ENCODE results near the gene C22orf15. TPM values are rescaled to one million over a fixed set of nuclear protein-coding genes. Genes with fewer than 3 reads are reported as not detected.

The C22orf15 gene
- total RNA-seq, 2 experiments from 2014 or later, result 0.78 to 0.84 TPM

DNA sequence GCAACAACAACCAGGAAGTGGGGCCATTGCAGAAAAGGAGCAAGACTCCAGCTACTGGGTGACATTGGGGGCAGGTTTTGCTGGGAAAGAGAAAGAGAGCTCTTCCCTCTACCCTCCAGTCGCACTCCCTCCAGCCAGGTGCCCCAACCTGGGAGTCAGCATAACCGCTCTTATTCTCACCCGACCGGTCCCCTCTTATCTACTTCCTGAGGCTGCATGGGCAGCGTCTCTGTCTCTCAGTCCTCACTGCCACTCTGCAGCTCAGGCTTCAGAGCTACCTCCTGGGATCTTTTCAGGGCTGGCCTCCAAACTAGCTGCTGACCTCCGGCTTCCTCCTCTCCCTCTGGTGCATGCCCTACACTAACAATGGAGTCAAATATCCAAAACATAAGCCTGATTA, 17.0 kb upstream of the C22orf15 start:
- ChIA-PET POLR2A (interaction anchor here (0.7 kb wide), 1 partner anchor 104 kb away, joined by 9 read pairs; no protein-coding TSS in a partner anchor), CTCF (interaction anchor here (0.7 kb wide), 1 partner anchor 31 kb away, joined by 4 read pairs; no protein-coding TSS in a partner anchor)

DNA sequence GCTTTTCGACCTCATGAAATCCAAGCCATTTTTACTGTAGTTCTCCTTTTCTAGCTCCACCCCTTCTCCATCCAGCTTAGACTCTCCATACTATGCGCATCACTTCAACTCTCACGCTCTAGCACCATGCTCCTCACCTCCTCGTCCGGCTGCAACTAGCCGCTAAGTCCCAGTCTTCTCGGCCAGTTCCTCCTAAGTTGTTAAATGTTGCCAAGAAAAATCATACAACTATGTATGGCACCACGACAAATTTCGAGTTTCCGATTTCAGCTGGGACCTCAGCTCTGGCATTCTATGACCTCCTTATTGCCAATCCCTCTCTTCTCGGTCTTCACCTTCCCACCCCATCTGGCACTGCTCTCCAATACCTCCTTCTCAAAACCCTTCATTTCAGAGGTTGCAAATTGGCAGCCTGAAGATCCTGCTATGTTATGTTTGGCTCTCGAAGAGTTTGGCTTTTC, 12.9 kb upstream of the C22orf15 start:
- ChIA-PET POLR2A (interaction anchor here (0.7 to 1.6 kb wide), 4 partner anchors 13 to 61 kb away, joined by 3 to 6 read pairs (median 4); partner anchors contain the start of genes C22orf15 and CHCHD10), CTCF (interaction anchor here (0.7 to 1.6 kb wide), 3 partner anchors 37 to 1271 kb away, joined by 3 read pairs; no protein-coding TSS in a partner anchor)

- ChIA-PET POLR2A (interaction anchor here (0.6 to 1.7 kb wide), 7 partner anchors 9 to 144 kb away, joined by 3 to 7 read pairs (median 5); partner anchors contain the start of genes C22orf15, CHCHD10 and MIF), CTCF (interaction anchor here (1.3 to 1.6 kb wide), 3 partner anchors 38 to 99 kb away, joined by 3 to 4 read pairs (median 3); no protein-coding TSS in a partner anchor)
These were observed 12.4 kb upstream of the C22orf15 start for GRCh38 chr22:23750367-23750713.

DNA sequence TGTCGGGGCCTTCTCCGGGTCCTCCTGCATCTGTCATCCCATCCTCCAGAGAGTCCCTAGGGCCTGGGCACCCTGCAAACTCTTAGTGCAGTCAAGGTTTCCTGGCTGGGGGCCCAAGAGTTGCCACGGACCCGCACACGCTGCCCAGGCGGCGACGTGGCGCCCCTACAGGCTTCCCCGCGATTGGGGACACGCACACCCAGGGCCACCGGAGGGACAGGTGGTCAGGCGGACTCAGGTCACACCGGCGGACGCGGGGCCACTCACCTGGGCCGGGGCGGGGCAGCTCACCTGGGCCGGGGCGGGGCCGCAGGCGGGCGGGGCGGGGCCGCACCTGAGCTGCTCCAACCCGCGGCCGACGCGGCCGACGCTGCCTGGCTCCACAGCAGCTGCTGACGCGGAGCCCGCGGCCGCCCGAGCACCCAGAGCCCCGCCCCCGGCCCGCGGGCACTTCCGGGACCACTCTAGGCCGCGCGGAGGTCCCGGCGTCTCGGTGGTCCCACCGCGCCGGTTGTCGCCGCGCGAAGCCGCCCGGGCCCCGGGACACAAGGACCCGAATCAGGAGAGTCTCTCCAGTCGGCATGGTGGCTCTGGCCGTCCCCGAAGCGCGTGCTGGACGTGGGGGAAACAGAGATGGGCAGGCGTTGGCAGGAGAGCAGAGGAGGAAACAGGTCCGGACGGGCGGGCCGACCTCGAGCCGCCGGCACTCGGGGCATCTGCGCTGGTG, 11.9 kb upstream of the C22orf15 start, which contains the start of gene ZNF70:
TSS of gene ZNF70 (minus strand) at position 399 of the 727 bp plus-strand sequence. CDS start 5,972 bp downstream, outside the sequence.
- CTCF ChIA-PET, result interaction anchor here (0.6 to 1.6 kb wide), 3 partner anchors 38 to 102 kb away, joined by 3 to 4 read pairs (median 4); no protein-coding TSS in a partner anchor
- POLR2A ChIA-PET, result interaction anchor here (0.6 to 1.7 kb wide), 6 partner anchors 9 to 143 kb away, joined by 3 to 7 read pairs (median 4); partner anchors contain the start of genes C22orf15 and MIF

GRCh38 chr22:23751441-23751996, 11.3 kb upstream of the C22orf15 start:
- ChIA-PET POLR2A (interaction anchor here (0.7 to 1.7 kb wide), 4 partner anchors 11 to 142 kb away, joined by 4 to 7 read pairs (median 6); partner anchors contain the start of gene MIF), CTCF (interaction anchor here (0.6 to 1.5 kb wide), 2 partner anchors 98 to 102 kb away, joined by 4 read pairs; no protein-coding TSS in a partner anchor)

DNA sequence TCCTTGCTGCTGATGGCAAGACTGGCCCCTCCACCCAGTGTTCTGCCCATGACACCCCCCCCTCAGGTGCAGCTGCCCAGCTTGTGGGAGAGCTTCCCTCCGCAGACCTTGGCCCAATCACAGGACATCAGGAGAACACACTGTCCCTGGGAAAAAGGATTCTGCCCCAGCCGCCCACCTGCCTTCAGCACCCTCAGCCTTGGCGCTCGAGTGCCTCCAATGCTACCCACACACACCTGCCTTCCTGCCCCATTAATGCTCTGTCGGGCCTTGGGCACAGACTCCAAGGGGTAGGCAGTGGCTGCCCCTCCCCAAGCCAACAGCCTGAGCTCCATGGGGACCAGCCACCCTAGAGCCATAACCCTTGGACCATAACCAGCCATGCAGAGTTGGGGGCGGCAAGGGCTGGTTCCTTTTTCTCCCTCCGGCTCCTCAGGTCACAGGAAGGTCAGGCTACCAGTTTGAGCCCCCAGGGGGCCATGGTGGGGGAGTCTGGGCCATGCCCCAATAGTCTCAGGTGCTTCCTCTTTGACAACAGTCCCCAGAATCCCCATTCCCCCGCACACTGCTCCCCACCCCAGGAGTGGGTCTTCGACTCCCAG, 10.6 kb upstream of the C22orf15 start:
- CTCF ChIA-PET, result interaction anchor here (1.5 kb wide), 1 partner anchor 97 kb away, joined by 4 read pairs; no protein-coding TSS in a partner anchor
- POLR2A ChIA-PET, result interaction anchor here (0.7 to 1.7 kb wide), 2 partner anchors 12 to 142 kb away, joined by 4 to 6 read pairs; partner anchors contain the start of gene MIF

DNA sequence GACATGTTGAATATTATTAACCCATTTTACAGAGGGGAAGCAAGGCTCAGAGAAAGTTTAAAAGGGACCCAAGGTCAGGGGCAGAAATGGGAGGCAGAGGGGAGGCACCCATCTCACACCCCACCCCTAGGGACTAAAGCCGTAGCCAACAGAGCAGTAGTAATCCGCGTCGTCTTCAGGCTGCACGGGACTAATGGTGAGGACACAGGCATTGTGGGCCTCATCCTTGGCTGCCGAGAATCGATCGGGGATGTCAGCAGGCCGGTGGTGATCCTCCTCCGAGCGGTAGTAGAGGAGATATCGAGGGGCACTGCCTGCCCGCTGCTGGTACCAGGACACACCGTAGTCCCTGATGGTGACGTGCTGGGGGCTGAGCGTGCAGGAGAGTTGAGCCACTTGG, 10.0 kb upstream of the C22orf15 start:
- ChIA-PET POLR2A (no interaction called here), CTCF (no interaction called here)

- POLR2A ChIA-PET, result no interaction called here
These were observed 9.4 kb upstream of the C22orf15 start for GRCh38 chr22:23753385-23753784.

DNA sequence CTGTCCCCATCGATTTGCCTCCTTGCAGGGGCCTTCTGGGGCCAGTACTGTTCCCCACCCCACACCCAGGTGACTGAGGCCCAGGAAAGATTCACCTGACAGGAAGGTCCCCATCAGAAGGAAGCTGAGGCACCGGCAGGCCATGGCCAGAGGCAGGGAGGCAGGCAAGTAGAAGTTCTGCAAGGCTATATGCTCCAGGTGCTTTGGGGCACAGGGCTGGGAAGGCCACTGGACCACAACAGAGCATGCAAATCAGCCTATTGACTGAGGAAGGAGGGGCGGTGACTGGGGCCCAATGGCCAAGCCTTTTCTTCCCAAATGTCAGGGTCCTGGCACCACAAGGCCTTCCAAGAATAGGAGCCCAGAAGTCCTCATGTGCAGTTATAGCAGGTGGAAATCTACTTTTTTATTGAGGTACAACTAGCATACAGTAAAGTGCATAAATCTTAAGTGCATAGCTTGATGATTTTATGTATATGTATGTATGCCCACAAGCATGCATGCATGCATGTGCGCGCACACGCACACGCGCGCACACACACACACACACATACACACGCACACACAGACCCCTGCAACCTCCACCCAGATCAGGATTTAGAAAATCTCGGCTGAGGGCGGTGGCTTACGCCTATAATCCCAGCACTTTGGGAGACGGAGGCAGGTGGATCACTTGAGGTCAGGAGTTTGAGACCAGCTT, 8.4 kb upstream of the C22orf15 start, which contains the start of gene VPREB3:
TSS of gene VPREB3 (minus strand) at position 206 of the 700 bp plus-strand sequence. CDS start at position 144, 62 bp downstream.
- ChIA-PET CTCF (no interaction called here), POLR2A (no interaction called here)

More at GRCh38 chr22:23753385-23753784, 9.4 kb upstream of the C22orf15 start:
- CTCF ChIA-PET, result no interaction called here

- POLR2A ChIA-PET, result no interaction called here
- CTCF ChIA-PET, result interaction anchor here (1.0 kb wide), 1 partner anchor 94 kb away, joined by 5 read pairs; no protein-coding TSS in a partner anchor
These were observed 7.7 kb upstream of the C22orf15 start for GRCh38 chr22:23754980-23755636.

GRCh38 chr22:23755711-23756110, 7.1 kb upstream of the C22orf15 start:
- ChIA-PET CTCF (interaction anchor here (1.0 to 1.5 kb wide), 2 partner anchors 11 to 94 kb away, joined by 4 to 5 read pairs; partner anchors contain the start of gene CHCHD10), POLR2A (no interaction called here)

DNA sequence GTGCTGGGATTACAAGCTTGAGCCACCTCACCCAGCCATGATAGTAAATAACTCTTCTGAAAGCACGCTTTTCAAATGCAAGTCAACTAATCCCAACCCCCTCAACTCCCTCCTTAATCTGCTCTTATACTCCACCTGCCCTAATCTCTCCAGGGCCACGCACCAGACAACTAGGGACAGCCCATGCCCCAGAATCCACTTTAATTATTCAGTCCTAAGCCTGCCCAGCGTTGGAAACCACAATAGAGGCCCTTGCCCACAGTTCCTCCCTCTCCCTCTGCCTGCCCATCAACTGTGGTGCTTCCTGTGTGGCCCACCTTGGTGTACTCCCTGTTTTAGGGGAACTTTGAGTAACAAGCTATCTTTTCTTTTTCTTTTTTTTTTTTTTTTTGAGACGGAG, 5.9 kb upstream of the C22orf15 start:
- ChIA-PET POLR2A (interaction anchor here (0.7 kb wide), 1 partner anchor 652 kb away, joined by 3 read pairs; no protein-coding TSS in a partner anchor), CTCF (interaction anchor here (1.5 kb wide), 1 partner anchor 10 kb away, joined by 4 read pairs; the partner anchor contains the start of gene CHCHD10)

DNA sequence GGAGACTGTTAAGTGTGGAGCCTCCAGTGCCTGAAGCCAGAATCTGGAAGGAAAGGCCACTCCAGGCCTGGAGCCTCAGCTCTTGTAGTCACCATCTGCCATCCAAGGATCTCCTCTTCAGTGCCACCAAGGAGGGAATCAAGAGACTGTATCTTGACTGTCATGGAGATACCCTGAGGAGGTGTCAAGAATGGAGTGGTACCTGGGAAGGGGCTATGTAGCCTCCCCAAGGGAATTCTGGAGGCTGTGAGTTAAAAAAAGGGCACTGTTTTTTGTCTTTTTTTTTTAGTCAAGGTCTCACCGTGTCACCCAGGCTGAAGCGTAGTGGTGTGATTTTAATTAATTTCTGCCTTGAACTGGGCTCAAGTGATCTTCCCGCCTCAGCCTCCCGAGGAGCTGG, 3.2 kb upstream of the C22orf15 start:
- ChIA-PET CTCF (no interaction called here), POLR2A (interaction anchor here (1.0 kb wide), 1 partner anchor 9 kb away, joined by 4 read pairs; the partner anchor contains the start of gene ZNF70)

- CTCF ChIA-PET, result no interaction called here
These were observed 2.7 kb upstream of the C22orf15 start for GRCh38 chr22:23760056-23760455.

DNA sequence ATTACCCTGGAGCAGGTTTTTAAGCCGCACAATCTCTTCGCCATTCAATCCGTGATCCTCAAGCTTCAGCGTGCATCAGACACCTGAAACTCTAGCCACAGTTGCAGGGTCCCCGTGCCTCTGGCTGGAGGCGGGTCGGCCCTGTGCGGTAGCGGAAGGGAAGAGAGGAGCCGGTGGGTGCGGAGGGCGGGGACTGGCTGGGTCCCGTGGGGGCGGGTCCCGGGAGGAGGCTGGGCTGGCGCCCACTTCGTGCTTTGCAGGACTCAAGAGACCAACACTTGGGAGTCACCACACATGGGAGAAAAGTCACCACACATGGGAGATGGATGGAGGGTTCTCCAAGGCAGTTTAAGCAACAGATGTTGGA, 772 bp downstream of the C22orf15 start:
- POLR2A ChIA-PET, result interaction anchor here (1.0 kb wide), 1 partner anchor 13 kb away, joined by 3 read pairs; the partner anchor contains the start of gene ZNF70
- CTCF ChIA-PET, result interaction anchor here (1.6 kb wide), 1 partner anchor 86 kb away, joined by 4 read pairs; no protein-coding TSS in a partner anchor

More at GRCh38 chr22:23760056-23760455, 2.7 kb upstream of the C22orf15 start:
- POLR2A ChIA-PET, result interaction anchor here (1.0 kb wide), 1 partner anchor 9 kb away, joined by 4 read pairs; the partner anchor contains the start of gene ZNF70

- POLR2A ChIA-PET, result no interaction called here
- CTCF ChIA-PET, result interaction anchor here (1.6 kb wide), 1 partner anchor 86 kb away, joined by 4 read pairs; no protein-coding TSS in a partner anchor
These were observed 1.2 kb downstream of the C22orf15 start for GRCh38 chr22:23763954-23764353.

Data from activated CD8-positive, alpha-beta memory T cell treated with anti-CD3 and anti-CD28 coated beads for 36 hours (primary cell).